Measurements from ENCODE around the gene GLT8D2.
"Not testable (repeated sequence)": the region's sequence is repeated elsewhere in the genome, so short reads cannot be mapped to it uniquely, and the experiment has no call there.

GLT8D2 gene

GRCh38 chr12:104049278-104049902 lies 597 bp downstream of the GLT8D2 start:
- no peak for DNase-seq (ENCODE audit: low read depth)

GRCh38 chr12:104048811-104049210 lies 1.2 kb downstream of the GLT8D2 start:
- no peak for DNase-seq (ENCODE audit: low read depth)

- no peak for DNase-seq (ENCODE audit: low read depth)
Observed at GRCh38 chr12:104048162-104048561, 1.8 kb downstream of the GLT8D2 start.

DNA sequence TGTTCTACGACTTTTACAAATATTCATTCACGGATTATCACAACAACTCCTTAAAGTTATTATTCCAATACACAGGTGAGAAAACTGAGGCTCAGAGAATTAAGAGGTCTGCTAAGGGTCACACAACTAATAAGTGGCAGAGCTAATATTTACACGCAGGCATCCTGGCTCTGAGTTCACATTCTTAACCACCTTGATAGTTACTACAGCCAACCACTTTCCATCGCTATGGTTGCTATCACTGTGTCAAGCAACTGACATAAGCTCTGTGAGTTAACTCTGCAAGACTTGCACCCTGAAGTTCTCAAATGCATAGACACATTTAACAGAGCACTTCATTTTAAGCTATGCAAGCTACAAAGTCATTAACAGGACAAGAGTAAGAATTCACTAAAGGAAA lies 3.7 kb downstream of the GLT8D2 start:
- DNase-seq (ENCODE audit: low read depth) = no peak

DNA sequence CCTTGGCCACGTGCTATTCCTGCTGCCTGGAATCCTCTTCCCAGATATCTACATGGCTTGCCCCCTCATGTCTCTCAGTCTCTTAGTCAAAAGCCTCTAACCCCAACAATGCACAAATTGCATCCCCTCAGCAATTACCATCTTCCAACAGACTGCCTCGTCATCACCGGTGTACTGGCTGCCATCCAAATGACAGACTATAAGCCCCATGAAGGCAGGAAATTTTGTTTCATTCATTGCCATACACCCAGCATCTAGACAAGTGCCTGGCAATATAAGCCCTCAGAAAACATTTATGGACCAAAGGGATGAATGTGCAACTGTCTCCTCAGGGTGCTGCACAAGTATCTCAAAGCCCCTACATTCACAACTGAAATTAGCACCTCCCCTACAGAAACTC lies 5.8 kb downstream of the GLT8D2 start:
- DNase-seq (ENCODE audit: low read depth) = no peak

- DNase-seq (ENCODE audit: low read depth) = no peak
Observed at GRCh38 chr12:104042580-104042979, 7.4 kb downstream of the GLT8D2 start.

DNA sequence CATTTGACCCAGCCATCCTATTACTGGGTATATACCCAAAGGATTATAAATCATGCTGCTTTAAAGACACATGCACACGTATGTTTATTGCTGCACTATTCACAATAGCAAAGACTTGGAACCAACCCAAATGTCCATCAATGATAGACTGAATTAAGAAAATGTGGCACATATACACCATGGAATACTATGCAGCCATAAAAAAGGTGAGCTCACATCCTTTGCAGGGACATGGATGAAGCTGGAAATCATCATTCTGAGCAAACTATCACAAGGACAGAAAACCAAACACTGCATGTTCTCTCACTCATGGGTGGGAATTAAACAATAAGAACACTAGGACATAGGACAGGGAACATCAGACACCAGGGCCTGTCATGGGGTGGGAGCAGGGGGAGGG lies 10.2 kb downstream of the GLT8D2 start:
- DNase-seq (ENCODE audit: low read depth) = not testable (repeated sequence)

DNA sequence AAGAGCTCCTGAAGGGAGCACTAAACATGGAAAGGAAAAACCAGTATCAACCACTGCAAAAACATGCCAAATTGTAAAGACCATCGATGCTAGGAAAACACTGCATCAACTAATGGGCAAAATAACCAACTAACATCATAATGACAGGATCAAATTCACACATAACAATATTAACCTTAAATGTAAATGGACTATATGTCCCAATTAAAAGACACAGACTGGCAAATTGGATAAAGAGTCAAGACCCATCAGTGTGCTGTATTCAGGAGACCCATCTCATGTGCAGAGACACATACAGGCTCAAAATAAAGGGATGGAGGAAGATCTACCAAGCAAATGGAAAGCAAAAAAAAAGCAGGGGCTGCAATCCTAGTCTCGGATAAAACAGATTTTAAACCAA lies 13.8 kb downstream of the GLT8D2 start:
- DNase-seq (ENCODE audit: low read depth) = not testable (repeated sequence)

DNA sequence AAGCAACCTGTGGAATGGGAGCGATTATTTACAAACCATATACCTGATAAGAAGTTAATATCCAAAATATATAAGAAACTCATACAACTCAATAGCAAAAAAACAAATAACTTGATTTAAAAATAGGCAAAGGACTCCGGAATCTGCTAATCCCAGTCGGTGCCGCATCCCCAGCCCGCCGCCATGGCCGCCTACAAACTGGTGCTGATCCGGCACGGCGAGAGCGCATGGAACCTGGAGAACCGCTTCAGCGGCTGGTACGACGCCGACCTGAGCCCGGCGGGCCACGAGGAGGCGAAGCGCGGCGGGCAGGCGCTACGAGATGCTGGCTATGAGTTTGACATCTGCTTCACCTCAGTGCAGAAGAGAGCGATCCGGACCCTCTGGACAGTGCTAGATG lies 19.4 kb downstream of the GLT8D2 start:
- not testable (repeated sequence) for DNase-seq (ENCODE audit: low read depth)

DNA sequence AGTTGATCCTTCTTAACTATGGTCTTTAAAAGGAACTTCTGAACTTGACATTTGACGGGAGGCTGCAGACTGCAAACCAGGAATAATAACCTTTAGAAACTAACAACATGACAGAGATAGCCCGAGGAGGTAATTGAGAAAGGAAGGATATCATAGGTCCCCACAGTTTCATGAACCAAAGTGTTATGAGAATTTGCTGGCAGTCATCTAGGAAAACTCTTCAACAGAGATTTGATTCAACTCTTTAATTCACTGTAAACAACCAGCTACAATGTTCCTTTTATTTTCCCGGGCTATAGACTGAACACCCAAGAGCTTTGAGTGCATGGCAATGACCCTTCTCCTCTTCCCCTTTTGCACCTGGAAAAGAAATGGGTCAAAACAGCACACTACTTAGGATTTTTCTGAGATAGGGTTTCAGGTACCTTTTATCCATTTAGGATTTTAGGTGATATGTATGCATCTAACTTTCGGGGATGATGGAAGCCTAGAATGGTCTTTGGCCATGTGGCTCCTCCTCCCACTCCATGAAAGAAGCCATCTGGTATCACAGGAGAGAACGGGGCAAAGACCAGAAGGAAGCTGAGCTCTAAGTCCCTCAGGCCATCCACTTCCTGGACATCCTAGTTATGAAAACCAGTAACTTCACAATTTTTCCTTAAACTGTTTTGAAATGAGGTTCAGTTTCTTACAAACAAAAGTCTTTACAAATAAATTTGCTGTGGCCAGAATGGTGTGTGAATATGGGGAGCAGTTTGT lies 23.0 kb downstream of the GLT8D2 start:
- no peak for DNase-seq (ENCODE audit: low read depth)

- no peak for DNase-seq (ENCODE audit: low read depth)
Observed at GRCh38 chr12:104025771-104026170, 24.2 kb downstream of the GLT8D2 start.

GRCh38 chr12:104024348-104024747 lies 25.6 kb downstream of the GLT8D2 start:
- DNase-seq (ENCODE audit: low read depth) = no peak

DNA sequence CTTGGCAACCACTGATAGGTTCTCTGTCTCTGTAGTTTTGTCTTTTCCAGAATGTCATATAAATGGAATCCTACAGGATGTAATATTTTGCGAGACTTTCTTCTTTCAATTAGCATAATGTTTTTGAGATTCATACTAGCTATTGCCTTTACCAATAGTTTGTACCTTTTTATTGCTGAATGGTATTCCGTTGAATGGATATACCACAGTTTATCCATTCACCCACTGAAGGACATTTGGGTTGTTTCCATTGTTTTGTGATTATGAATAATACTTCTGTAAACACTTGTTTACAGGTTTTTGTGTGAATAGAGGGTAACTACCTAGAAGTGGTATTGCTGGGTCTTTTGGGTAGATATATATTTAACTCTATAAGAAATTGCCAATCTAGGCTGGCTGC lies 26.3 kb downstream of the GLT8D2 start:
- DNase-seq (ENCODE audit: low read depth) = no peak

DNA sequence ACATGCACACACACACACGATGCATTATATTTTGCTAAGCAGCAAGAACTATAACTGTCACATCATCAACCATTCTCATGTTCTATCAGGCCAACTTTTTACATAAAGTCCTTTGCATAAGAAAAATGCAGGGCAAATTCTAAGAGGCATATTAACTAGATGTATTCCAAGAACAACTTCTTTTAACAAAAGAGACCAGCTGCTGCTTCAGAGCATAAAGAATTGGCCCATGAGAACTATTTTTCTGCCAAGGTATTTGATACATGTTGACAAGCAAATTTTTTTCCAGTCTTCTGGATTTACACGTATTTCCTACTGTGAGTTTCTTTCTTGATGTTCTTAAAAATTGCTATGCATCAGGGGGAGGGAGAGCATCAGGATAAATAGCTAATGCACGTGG lies 27.2 kb downstream of the GLT8D2 start:
- DNase-seq (ENCODE audit: low read depth) = no peak

DNA sequence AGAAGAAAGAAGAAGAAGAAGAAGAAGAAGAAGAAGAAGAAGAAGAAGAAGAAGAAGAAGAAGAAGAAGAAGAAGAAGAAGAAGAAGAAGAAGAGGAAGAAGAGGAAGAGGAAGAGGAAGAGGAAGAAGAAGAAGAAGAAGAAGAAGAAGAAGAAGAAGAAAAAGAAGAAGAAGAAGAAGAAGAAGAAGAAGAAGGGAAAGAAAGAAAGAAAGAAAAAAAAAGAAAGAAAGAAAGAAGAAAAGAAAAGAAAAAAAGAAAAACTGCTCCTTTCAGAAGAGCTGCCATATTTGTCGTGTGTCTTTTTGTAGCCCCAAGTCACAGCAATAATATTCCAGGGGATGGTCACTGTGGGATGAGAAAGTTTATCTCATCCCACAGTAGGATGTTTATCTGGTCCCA lies 28.1 kb downstream of the GLT8D2 start:
- not testable (repeated sequence) for DNase-seq (ENCODE audit: low read depth)

- DNase-seq (ENCODE audit: low read depth) = no peak
Observed at GRCh38 chr12:104012331-104012730, 37.7 kb downstream of the GLT8D2 start.

DNA sequence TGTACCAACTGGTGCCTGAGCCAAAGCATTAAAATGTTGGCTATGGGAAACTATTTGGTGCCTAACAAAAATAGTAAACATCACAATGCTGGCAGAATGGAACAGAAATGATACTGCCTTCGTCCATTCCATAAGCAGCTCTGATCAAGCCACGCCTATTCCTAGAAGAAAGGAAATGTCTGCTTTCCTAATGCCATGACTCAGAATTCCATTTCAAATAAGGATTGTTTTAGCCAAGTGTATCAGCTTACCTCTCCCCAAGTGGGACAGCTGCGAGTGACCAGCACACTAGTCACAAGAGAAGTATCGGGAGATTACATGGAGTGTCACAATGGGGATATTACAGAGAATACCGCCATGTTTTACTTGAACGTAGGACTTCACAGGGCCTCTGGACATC lies 38.7 kb downstream of the GLT8D2 start:
- no peak for DNase-seq (ENCODE audit: low read depth)

DNA sequence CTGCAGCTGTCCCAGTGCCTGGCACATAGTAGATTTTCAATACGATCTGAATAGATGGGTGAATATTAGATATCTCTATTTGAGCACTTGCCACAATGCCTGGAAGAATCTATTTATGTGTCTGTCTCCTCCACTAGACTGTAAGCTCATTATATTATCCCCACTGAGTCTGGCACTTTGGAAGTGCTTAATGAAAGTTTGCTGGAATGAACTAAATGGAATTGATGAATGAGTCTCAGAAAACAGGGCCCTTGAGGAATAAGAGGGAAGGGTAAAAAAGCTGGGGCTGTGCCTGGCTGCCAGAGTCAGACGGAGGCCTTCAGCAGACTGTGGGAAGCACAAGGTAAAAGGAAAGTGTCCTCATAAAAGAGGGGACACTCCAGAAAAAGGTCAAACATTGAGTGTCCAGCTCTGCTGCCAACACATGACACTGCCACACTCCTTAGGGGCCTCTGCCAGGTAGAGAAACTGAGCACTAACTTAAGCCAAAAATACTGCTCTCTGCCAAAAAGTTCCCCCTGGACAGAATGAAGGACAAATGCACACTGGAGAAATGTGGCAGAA lies 39.3 kb downstream of the GLT8D2 start:
- no peak for DNase-seq (ENCODE audit: low read depth)

GRCh38 chr12:104010121-104010520 lies 39.9 kb downstream of the GLT8D2 start:
- no peak for DNase-seq (ENCODE audit: low read depth)

GRCh38 chr12:104006929-104007328 lies 43.1 kb downstream of the GLT8D2 start:
- no peak for DNase-seq (ENCODE audit: low read depth)

DNA sequence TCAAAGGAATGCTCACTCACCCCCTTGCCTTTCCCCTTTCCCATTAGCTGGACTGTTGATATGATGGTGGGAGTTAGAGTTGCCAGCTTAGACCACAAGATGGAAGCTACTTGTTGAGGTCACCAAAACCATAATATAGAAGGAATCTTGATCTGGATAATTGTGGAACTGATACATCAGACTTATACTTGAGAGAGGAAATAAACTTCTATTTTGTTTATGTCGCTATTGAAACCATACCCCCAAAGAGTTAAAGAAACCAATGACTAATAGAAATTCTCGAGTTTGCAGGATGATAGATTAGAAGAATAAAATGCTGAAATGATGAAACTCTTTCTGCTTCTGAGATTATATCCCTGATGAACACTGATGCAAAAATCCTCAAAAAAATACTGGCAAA lies 46.4 kb downstream of the GLT8D2 start:
- no peak for DNase-seq (ENCODE audit: low read depth)

GRCh38 chr12:104002686-104003085 lies 47.3 kb downstream of the GLT8D2 start:
- no peak for DNase-seq (ENCODE audit: low read depth)

GRCh38 chr12:104000807-104001434 lies 49.1 kb downstream of the GLT8D2 start:
- no peak for DNase-seq (ENCODE audit: low read depth)

Measured in stimulated activated CD8-positive, alpha-beta memory T cell treated with anti-CD3 and anti-CD28 coated beads, Interleukin-15, amount 100 ng/mL, for 1 hour (primary cell).